GM20000 (cell line): ENCODE measurements around the gene EHBP1.

Source experiments
- DNase-seq: peaks from one replicate; pipeline ENCODE4 v3.0.0; 2012; ENCODE audit warnings: low spot score
- CTCF ChIP-seq: IDR thresholded peaks from 2 replicates; pipeline ENCODE4 v1.5.1; 2012; ENCODE audit warnings: mild to moderate bottlenecking, control low read depth; ENCODE audit errors: extremely low read depth, missing control alignments

The EHBP1 gene

GRCh38 chr2:62736899-62737559 is 31.5 kb downstream of the EHBP1 start:
- TF ChIP-seq CTCF, result no peak
- DNase-seq, result no peak

- no peak for DNase-seq
- TF ChIP-seq CTCF, result no peak
Observed at GRCh38 chr2:62738981-62739936, 33.7 kb downstream of the EHBP1 start.

GRCh38 chr2:62740221-62740620 is 34.7 kb downstream of the EHBP1 start:
- DNase-seq, result no peak
- no peak for TF ChIP-seq CTCF

- DNase-seq, result no peak
- no peak for TF ChIP-seq CTCF
Observed at GRCh38 chr2:62741127-62741526, 35.6 kb downstream of the EHBP1 start.

GRCh38 chr2:62741954-62742722 is 36.6 kb downstream of the EHBP1 start:
- TF ChIP-seq CTCF, result no peak
- DNase-seq, result no peak

GRCh38 chr2:62743506-62743905 is 38.0 kb downstream of the EHBP1 start:
- TF ChIP-seq CTCF, result no peak
- no peak for DNase-seq
